Fibroblast of lung (primary cell): Measurements from ENCODE around the gene CMTM4. TPM values are rescaled to one million over a fixed set of nuclear protein-coding genes. Genes with fewer than 3 reads are reported as not detected.

ENCODE experiments used
- DNase-seq, 2 donors: peaks; one replicate each; pipeline versions ENCODE4 v3.0.0 to v3.0.0-alpha.2; 2010; ENCODE audit warnings: low read depth in 2 of 2
- H2AFZ ChIP-seq: 2 replicates; pipeline ENCODE4 v1.5.1; 2012; ENCODE audit warnings: low read length, control low read depth, inconsistent platforms
- H3K27ac ChIP-seq: 2 replicates; pipeline ENCODE4 v1.5.1; 2011; ENCODE audit warnings: low read length, control low read depth; ENCODE audit not compliant: insufficient read depth
- H3K27me3 ChIP-seq: 2 replicates; pipeline ENCODE4 v1.5.1; 2011; ENCODE audit warnings: mild to moderate bottlenecking, low read length; ENCODE audit not compliant: control insufficient read depth, insufficient read depth
- H3K36me3 ChIP-seq: 2 replicates; pipeline ENCODE4 v1.5.1; 2011; ENCODE audit warnings: low read length; ENCODE audit not compliant: control insufficient read depth, insufficient read depth
- H3K4me1 ChIP-seq: 2 replicates; pipeline ENCODE4 v1.5.1; 2011; ENCODE audit warnings: low read length; ENCODE audit not compliant: control insufficient read depth, insufficient read depth; ENCODE audit errors: extremely low read depth
- H3K4me2 ChIP-seq: 2 replicates; pipeline ENCODE4 v1.5.1; 2011; ENCODE audit warnings: low read length, control low read depth; ENCODE audit not compliant: insufficient read depth; ENCODE audit errors: extremely low read depth
- H3K4me3 ChIP-seq, 4 experiments: fragments of 200-600 bp in 1 of 4; sonication (generic) in 1 of 4; replicated peaks in 1 of 4; 2 replicates each; pipeline ENCODE4 v1.5.1; 2011 to 2016; ENCODE audit warnings: low read length in 4 of 4, low read depth in 3 of 4, mild to moderate bottlenecking in 3 of 4, control low read depth in 2 of 4, inconsistent platforms in 1 of 4, mixed read lengths in 1 of 4; ENCODE audit not compliant: insufficient read depth in 1 of 4; ENCODE audit errors: control extremely low read depth in 1 of 4
- H3K79me2 ChIP-seq: 2 replicates; pipeline ENCODE4 v1.5.1; 2012; ENCODE audit warnings: mild to moderate bottlenecking, low read length, inconsistent platforms; ENCODE audit not compliant: control insufficient read depth, insufficient read depth
- H3K9ac ChIP-seq: 2 replicates; pipeline ENCODE4 v1.5.1; 2011; ENCODE audit warnings: mild to moderate bottlenecking, low read length, control low read depth; ENCODE audit not compliant: insufficient read depth
- H3K9me3 ChIP-seq: 2 replicates; pipeline ENCODE4 v1.5.1; 2012; ENCODE audit warnings: low read depth, low read length; ENCODE audit not compliant: control insufficient read depth, insufficient read depth
- H4K20me1 ChIP-seq: 2 replicates; pipeline ENCODE4 v1.5.1; 2011; ENCODE audit warnings: low read length; ENCODE audit not compliant: control insufficient read depth, insufficient read depth; ENCODE audit errors: extremely low read depth
- EZH2 ChIP-seq: IDR thresholded peaks from 2 replicates; pipeline ENCODE4 v1.5.1; 2012; ENCODE audit warnings: low read length, control low read depth, mild to moderate bottlenecking; ENCODE audit errors: missing control alignments
- polyA plus RNA-seq, 2 donors: library from polyadenylated mRNA; depleted of rRNA in 1 of 2; stranded (reverse) in 1 of 2; unstranded in 1 of 2; fragments of >200 nt; gene quantifications; 2 replicates each; pipeline ENCODE4 v1.2.1, GENCODE V29; 2011 to 2012; ENCODE audit warnings: missing spikeins in 1 of 2
- total RNA-seq: library from RNA; depleted of rRNA; stranded (reverse); fragments of >200 nt; gene quantifications from 2 replicates; pipeline ENCODE4 v1.2.1, GENCODE V29; 2014
- TF ChIP-seq, protein P1 (sequence below), 2 donors: IDR thresholded peaks in 1 of 2; conservative IDR thresholded peaks in 1 of 2; 1 replicate in 1 of 2; 2 replicates in 1 of 2; pipeline ENCODE4 v1.5.1; 2011 to 2012; ENCODE audit warnings: low read length in 2 of 2, control low read depth in 1 of 2, inconsistent platforms in 1 of 2, low read depth in 1 of 2, mild to moderate bottlenecking in 1 of 2

The CMTM4 gene
- total and polyA plus RNA-seq, 2 donors (not counting 1 experiment from before 2014, with no cell fraction given) = 10.2 to 12.8 TPM

DNA sequence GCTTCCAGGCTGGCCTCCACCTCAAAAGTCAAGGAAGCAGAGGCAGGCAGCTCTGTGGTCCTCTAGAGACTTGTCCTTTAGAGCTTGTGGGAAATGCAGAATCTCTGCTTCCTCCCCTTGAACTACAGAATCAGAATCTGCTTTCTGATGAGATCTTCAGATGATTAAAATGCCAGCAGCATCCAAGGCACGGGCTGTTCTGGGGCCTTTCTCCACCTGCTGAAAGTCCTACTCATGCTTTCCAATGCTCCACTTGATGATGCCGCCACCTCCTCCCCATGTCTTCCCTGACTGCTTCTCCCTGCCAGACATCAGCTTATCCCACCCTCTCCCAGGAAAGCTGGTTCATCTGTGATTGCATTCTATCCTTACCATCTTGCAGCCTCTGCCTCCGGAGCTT, 58.7 kb downstream of the CMTM4 start:
- H3K9me3 ChIP-seq = no peaks in the 10 kb centered on the region
- H3K27ac ChIP-seq = no peak overlapping the region
- H3K36me3 ChIP-seq = no peaks in the 10 kb centered on the region
- H3K9ac ChIP-seq = no peak overlapping the region
- no peak for DNase-seq
- H3K4me1 ChIP-seq = no peaks in the 10 kb centered on the region
- no peak overlapping the region for H3K4me2 ChIP-seq
- no peak for TF ChIP-seq EZH2
- TF ChIP-seq, protein P1, sequence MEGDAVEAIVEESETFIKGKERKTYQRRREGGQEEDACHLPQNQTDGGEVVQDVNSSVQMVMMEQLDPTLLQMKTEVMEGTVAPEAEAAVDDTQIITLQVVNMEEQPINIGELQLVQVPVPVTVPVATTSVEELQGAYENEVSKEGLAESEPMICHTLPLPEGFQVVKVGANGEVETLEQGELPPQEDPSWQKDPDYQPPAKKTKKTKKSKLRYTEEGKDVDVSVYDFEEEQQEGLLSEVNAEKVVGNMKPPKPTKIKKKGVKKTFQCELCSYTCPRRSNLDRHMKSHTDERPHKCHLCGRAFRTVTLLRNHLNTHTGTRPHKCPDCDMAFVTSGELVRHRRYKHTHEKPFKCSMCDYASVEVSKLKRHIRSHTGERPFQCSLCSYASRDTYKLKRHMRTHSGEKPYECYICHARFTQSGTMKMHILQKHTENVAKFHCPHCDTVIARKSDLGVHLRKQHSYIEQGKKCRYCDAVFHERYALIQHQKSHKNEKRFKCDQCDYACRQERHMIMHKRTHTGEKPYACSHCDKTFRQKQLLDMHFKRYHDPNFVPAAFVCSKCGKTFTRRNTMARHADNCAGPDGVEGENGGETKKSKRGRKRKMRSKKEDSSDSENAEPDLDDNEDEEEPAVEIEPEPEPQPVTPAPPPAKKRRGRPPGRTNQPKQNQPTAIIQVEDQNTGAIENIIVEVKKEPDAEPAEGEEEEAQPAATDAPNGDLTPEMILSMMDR (conservative IDR thresholded peaks at IDR 0.05 in 1 of 2, IDR thresholded peaks at IDR 0.05 in 1 of 2; ENCODE audit: low read depth in 1 of 2, low read length in 2 of 2) = no peak
- H3K79me2 ChIP-seq = no peaks in the 10 kb centered on the region
- no peaks in the 10 kb centered on the region for H4K20me1 ChIP-seq
- H3K4me3 ChIP-seq = no peak overlapping the region
- H3K27me3 ChIP-seq = no peaks in the 10 kb centered on the region
- no peak overlapping the region for H2AFZ ChIP-seq

DNA sequence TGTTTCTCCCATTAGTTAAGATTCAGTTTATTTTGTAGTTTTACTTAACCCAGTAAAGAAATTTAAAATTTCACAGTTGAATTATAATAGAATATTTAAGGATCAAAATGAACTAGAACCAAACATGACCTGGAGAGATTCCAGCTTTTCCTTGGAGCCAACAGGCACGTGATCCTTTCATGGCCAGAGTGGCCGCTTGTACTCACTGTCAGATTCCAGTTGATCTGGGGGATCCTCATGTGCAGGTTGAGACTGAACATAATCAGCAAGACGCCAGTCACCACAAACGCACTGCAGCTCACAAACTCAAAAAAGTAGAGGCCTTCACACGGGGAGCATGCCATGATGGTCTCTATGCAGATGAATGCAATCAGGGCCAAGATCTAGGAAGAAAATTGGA, 60.3 kb downstream of the CMTM4 start:
- Histone ChIP-seq H3K4me3 (no peak overlapping the region), H3K9ac (no peak overlapping the region), H3K27me3 (no peaks in the 10 kb centered on the region), H2AFZ (no peak overlapping the region), H3K79me2 (no peaks in the 10 kb centered on the region), H4K20me1 (no peaks in the 10 kb centered on the region), H3K4me2 (no peak overlapping the region), H3K36me3 (no peaks in the 10 kb centered on the region), H3K4me1 (no peaks in the 10 kb centered on the region), H3K27ac (no peak overlapping the region), H3K9me3 (no peaks in the 10 kb centered on the region)
- TF ChIP-seq, protein P1 (conservative IDR thresholded peaks at IDR 0.05 in 1 of 2, IDR thresholded peaks at IDR 0.05 in 1 of 2; ENCODE audit: low read depth in 1 of 2, low read length in 2 of 2) = no peak
- TF ChIP-seq EZH2 = no peak
- no peak for DNase-seq

DNA sequence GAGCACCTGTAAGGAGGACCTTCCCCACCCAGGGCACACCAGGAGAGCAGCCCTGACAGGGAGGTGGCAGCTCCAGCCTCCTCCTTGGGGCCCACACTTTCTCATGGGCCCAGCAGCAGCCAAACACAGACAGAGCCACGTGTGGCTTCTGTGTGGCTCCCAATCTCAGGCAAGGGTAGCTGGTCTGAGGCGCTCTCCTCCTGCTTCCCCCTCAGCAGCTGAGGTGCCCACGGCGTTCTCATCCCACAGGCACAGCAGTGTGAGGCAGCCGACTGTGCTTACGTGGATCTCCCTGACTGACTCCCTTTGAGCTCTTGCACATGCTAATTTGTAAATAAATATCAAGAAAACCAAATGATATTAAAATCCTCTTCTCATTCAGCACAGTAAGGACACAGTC, 61.1 kb downstream of the CMTM4 start:
- H3K36me3 ChIP-seq = no peaks in the 10 kb centered on the region
- no peak overlapping the region for H3K27ac ChIP-seq
- no peaks in the 10 kb centered on the region for H4K20me1 ChIP-seq
- H3K4me3 ChIP-seq = no peak overlapping the region
- no peaks in the 10 kb centered on the region for H3K4me1 ChIP-seq
- H3K27me3 ChIP-seq = no peaks in the 10 kb centered on the region
- no peak for DNase-seq
- H3K9ac ChIP-seq = no peak overlapping the region
- H3K4me2 ChIP-seq = no peak overlapping the region
- H3K79me2 ChIP-seq = no peaks in the 10 kb centered on the region
- no peaks in the 10 kb centered on the region for H3K9me3 ChIP-seq
- H2AFZ ChIP-seq = no peak overlapping the region
- TF ChIP-seq, protein P1 (conservative IDR thresholded peaks at IDR 0.05 in 1 of 2, IDR thresholded peaks at IDR 0.05 in 1 of 2; ENCODE audit: low read depth in 1 of 2, low read length in 2 of 2) = no peak
- no peak for TF ChIP-seq EZH2
